RWPE1 (cell line): ENCODE results near the gene PPTC7.
"Not testable (repeated sequence)": the region's sequence is repeated elsewhere in the genome, so short reads cannot be mapped to it uniquely, and the experiment has no call there.

ENCODE experiments used
- CTCF ChIA-PET: fragments of 350-600 bp; sonication (Branson Sonifier 250); formaldehyde crosslinking; extraction: SDS; loops from one replicate; lab custom pipeline; 2021; lab: Yijun Ruan, JAX
- POLR2A ChIA-PET: fragments of 400-600 bp; formaldehyde crosslinking; extraction: SDS; loops from one replicate; lab custom pipeline; 2020; ENCODE audit warnings: antibody characterized with exemption; ENCODE audit not compliant: low non-redundant PET; lab: Yijun Ruan, JAX
- DNase-seq: peaks from one replicate; pipeline ENCODE4 v3.0.0; 2012; ENCODE audit warnings: low spot score
- H3K27ac ChIP-seq: fragments of 450-650 bp; 2 replicates; pipeline ENCODE4 v1.5.1; 2017
- CTCF ChIP-seq: fragments of 450-650 bp; conservative IDR thresholded peaks from 2 replicates; pipeline ENCODE4 v1.5.1; 2017; ENCODE audit warnings: low read depth, mild to moderate bottlenecking

The PPTC7 gene

GRCh38 chr12:110590059-110590458 is 6.9 kb upstream of the PPTC7 start:
- ChIA-PET CTCF (interaction anchor here (0.6 to 0.7 kb wide), 2 partner anchors 151 to 360 kb away, joined by 3 to 4 read pairs; no protein-coding TSS in a partner anchor), POLR2A (no interaction called here)
- no peak for TF ChIP-seq CTCF
- H3K27ac ChIP-seq: no peak overlapping the region
- no peak for DNase-seq

GRCh38 chr12:110587102-110587501 is 4.0 kb upstream of the PPTC7 start:
- CTCF ChIA-PET, H3K27ac ChIP-seq, DNase-seq, POLR2A ChIA-PET: not testable (repeated sequence)

DNA sequence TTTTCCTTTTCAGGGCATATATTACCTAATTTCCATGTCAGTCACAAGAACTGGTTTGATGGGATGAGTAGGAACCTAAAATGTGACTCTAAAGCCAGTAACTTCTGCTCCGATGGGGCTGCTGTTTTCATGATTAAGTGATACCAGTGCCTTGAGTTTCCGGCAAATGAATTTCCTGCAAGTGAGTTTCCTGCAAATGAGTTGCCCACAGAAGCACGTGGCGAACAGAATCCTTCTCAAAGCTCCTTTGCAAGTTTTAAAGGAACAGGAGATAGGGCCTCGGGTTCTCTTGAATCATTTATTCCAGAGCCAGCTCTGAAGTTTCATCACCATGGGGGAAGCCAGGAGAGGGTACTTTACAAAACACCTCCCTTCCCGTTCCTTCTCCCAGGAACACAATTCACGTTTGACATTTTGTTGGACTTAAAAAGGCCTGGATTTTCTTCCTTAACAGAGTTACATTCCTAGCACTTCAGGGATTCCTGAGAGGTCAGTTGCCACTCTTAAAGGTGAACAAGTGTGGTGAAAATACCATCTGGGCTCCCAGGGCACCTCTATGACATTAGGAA is 2.2 kb upstream of the PPTC7 start:
- ChIA-PET POLR2A (no interaction called here), CTCF (interaction anchor here (0.6 to 0.7 kb wide), 2 partner anchors 15 to 33 kb away, joined by 3 to 5 read pairs; no protein-coding TSS in a partner anchor)
- TF ChIP-seq CTCF: no peak
- no peak for DNase-seq
- no peak overlapping the region for H3K27ac ChIP-seq

DNA sequence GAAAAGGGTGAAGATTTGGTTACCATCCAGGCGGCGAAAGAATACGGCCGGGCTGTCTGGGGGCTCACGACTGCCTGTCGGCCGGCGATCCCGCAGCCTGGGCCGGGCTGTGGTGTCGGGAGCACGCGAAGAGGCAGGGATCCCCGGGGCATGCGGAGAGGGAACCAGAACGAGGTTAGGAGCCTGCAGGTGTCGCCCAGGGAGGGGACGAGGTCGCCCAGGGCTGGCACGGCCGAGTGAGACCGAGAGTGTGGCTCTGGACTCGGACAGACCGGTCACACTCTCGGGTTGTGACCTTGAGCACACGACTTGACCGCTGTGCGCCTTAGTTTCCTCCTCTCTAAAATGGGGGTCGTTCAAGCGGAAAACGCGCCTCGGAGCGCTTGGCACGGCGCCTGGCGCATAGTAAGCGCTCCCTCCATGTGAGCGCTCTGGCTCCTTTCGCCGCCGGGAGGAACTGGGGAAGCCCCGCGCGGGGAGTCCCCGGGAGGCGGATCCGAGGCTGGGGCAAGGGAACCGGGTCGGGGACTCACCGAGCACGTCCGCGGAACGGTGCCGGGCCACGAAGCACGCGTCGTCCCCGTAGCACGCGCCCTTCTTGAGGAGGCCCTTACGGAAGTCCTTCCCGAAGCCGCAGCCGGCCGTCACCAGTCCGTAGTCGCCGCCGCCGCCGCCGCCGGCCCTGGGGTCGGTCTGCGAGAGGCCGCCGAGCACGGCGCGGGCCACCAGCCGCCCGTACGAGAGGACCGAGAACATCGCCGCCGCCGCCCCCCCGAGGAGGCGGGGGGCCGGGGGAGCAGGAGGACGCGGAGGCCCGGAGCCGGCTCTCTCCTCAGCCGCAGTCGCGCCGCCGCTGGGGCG is 612 bp downstream of the PPTC7 start:
- POLR2A ChIA-PET: no interaction called here
- CTCF ChIA-PET: interaction anchor here (1.2 kb wide), 1 partner anchor 31 kb away, joined by 5 read pairs; no protein-coding TSS in a partner anchor
- H3K27ac ChIP-seq: peak overlapping the region; percentile 85
- DNase-seq: peak; percentile 31
- no peak for TF ChIP-seq CTCF

GRCh38 chr12:110581931-110582275 is 1.2 kb downstream of the PPTC7 start:
- ChIA-PET POLR2A (no interaction called here), CTCF (interaction anchor here (1.2 kb wide), 1 partner anchor 30 kb away, joined by 5 read pairs; no protein-coding TSS in a partner anchor)
- no peak for TF ChIP-seq CTCF
- peak overlapping the region; percentile 85 for H3K27ac ChIP-seq
- DNase-seq: no peak

DNA sequence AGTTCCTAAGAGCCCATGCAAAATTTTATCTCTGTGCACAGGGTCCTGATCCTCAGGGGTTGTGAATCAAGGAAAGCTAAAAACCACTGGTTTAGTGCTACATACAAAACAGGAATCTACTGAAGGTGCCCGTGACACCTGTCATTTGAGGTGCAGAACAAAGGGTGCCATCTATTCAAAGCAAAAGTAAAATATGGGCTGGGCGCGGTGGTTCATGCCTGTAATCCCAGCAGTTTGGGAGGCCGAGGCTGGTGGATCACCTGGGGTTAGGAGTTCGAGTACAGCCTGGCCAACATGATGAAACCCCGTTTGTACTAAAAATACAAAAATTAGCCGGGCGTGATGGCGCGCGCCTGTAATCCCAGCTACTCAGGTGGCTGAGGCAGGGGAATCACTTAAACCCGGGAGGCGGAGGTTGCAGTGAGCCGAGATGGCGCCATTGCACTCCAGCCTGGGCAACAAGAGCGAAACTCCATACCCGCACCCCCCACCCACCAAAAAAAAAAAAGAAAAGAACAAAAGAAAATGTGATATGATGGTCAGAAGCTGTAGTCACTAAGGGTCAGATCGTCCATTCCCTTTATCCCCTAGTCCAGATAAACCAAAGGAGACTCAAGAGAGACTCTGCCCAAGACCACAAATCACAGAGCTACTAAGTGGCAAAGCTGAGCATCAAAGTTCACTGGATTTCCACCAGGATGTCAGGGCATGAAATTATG is 3.4 kb downstream of the PPTC7 start:
- H3K27ac ChIP-seq: peak overlapping the region; percentile 95
- no peak for DNase-seq
- TF ChIP-seq CTCF: no peak
- CTCF ChIA-PET: interaction anchor here (0.6 to 1.1 kb wide), 2 partner anchors 32 to 111 kb away, joined by 3 read pairs; partner anchors contain the start of genes FAM216A and GPN3
- POLR2A ChIA-PET: no interaction called here
